Fibroblast of gingiva (primary cell): ENCODE data around the gene PARVG.

Source experiments
- DNase-seq: peaks from one replicate; pipeline ENCODE4 v3.0.0-alpha.2; 2011; ENCODE audit warnings: low read depth

PARVG gene

GRCh38 chr22:44245438-44245837 lies 64.7 kb downstream of the PARVG start:
- DNase-seq = no peak

- DNase-seq = no peak
Observed at GRCh38 chr22:44245867-44246266, 65.1 kb downstream of the PARVG start.

- DNase-seq = no peak
Observed at GRCh38 chr22:44246615-44247326, 66.0 kb downstream of the PARVG start.

DNA sequence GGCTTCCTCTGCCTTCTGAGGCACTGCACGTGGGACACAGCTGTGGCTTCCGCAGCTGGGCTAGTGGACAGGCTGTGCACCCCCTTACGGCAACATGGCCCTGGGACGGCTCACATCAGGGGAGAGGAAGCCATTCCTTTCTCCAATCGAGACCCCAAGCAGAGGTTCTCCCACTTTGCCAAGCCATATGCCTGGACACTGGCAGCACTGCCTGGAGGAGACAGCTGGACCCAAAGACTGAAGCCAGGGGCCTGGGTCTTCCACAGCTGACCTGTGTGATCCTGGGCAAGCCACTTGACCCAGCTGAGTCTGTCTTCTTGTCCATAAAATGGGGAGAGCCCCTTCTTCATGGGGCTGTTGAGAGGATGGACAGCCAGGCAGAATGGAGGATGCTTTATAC lies 66.6 kb downstream of the PARVG start:
- no peak for DNase-seq

GRCh38 chr22:44247923-44248892 lies 67.5 kb downstream of the PARVG start:
- DNase-seq = no peak

- DNase-seq = no peak
Observed at GRCh38 chr22:44248926-44249325, 68.2 kb downstream of the PARVG start.

GRCh38 chr22:44249376-44250147 lies 68.8 kb downstream of the PARVG start:
- DNase-seq = no peak

GRCh38 chr22:44254811-44255210 lies 74.1 kb downstream of the PARVG start:
- no peak for DNase-seq

DNA sequence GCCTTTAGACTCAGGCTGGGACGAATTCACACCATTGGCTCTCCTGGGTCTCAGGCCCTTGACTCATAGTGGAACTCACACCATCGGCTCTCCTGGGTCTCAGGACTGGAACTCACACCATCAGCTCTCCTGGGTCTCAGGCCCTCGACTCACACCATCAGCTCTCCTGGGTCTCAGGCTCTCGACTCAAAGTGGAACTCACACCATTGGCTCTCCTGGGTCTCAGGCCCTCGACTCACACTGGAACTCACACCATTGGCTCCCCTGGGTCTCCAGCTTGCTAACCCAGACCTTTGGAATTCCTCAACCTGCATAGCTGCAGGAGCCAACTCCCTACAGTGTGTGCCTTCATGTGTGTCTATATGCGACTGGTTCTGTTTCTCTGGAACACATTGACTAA lies 75.4 kb downstream of the PARVG start:
- DNase-seq = no peak

DNA sequence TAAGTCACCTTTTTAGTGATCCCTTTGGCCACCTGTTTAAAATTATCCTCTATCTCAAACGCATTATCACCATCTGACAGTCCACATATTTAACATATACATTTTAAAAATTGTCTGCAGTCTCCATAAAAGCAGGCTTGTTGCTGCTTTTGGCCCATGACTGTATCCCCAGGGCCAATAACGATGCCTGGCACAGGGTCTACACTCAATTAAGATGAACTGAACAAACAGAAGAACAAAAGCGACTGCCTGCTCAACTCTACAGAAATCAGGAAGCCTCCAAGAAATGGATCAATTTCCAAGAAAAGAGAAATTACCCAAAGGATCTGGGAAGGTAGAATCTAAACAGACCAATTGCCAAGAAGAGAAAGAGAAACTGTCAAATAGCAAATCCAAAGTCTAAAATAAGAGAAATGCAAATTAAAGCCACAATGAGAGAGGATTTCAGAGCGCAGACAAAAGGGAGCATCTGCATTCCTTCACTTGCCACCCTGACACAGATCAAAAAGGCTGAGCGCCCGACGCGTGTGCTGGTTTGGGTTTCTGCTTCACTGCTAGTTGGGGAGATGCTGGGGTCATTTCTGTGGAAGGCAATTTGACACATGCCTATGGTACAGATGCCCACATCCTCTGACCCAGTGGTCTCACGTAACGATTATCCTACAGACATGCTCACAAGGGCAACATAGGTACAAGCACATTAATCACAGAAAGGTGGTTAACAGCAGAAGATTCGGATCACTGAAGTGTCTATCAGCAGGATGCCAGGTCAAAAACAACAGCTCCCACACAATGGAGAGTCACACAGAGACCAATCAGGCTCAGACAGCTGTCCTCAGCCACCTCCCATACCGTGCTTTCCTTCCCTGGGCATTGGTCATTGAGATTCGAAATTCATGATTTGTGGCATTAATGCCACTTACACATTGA lies 76.1 kb downstream of the PARVG start:
- DNase-seq = no peak
